ENCODE results near the gene PLEKHA6. TPM values are rescaled to one million over a fixed set of nuclear protein-coding genes. Genes with fewer than 3 reads are reported as not detected.

The PLEKHA6 gene
- total and polyA plus RNA-seq, 2 of the 4 experiments (the other 2 are of a cell fraction) = 8.2 to 19.9 TPM

Small RNAs within 50 kb of the gene (microRNA-seq; reads per million reads assigned to microRNA genes)
- gene AL606489.2 (ENCODE audit: insufficient read depth, insufficient read length) = not detected

Small RNAs within 50 kb of the gene (small RNA-seq; reads per million reads assigned to genes)
- gene AL606489.2 = 0 reads per million in 5 experiments

Other genes with a start within 250 kb of the PLEKHA6 start
- 24.7 and 26.0 TPM in 2 replicates for gene ETNK2, start 207.9 kb downstream of the PLEKHA6 start, total RNA-seq (2012; rRNA removed)
- 17.8 and 18.9 TPM in 2 replicates for gene ETNK2, start 207.9 kb downstream of the PLEKHA6 start, polyA plus RNA-seq (2012; rRNA removed)
- 0.28 and 0.54 TPM in 2 replicates for gene REN, start 193.6 kb downstream of the PLEKHA6 start, total RNA-seq (2012; rRNA removed)
- 1.1 and 1.2 TPM in 2 replicates for gene REN, start 193.6 kb downstream of the PLEKHA6 start, polyA plus RNA-seq (2012; rRNA removed)
- gene KISS1, start 163.4 kb downstream of the PLEKHA6 start, total RNA-seq (2012; rRNA removed) = 7.2 and 11.7 TPM in 2 replicates
- gene KISS1, start 163.4 kb downstream of the PLEKHA6 start, polyA plus RNA-seq (2012; rRNA removed) = 27.3 and 34.7 TPM in 2 replicates
- gene GOLT1A, start 145.9 kb downstream of the PLEKHA6 start, total RNA-seq (2012; rRNA removed) = not detected in 2 replicates
- 0.32 TPM in 1 of 2 replicates, not detected in the other for gene GOLT1A, start 145.9 kb downstream of the PLEKHA6 start, polyA plus RNA-seq (2012; rRNA removed)
- 14.9 and 20.3 TPM in 2 replicates for gene PPP1R15B, start 51.9 kb upstream of the PLEKHA6 start, total RNA-seq (2012; rRNA removed)
- gene PPP1R15B, start 51.9 kb upstream of the PLEKHA6 start, polyA plus RNA-seq (2012; rRNA removed) = 14.4 and 15.0 TPM in 2 replicates
- 1.1 and 2.8 TPM in 2 replicates for gene PIK3C2B, start 134.9 kb upstream of the PLEKHA6 start, total RNA-seq (2012; rRNA removed)
- gene PIK3C2B, start 134.9 kb upstream of the PLEKHA6 start, polyA plus RNA-seq (2012; rRNA removed) = 2.9 and 4.3 TPM in 2 replicates
- 19.2 and 20.1 TPM in 2 replicates for gene MDM4, start 156.5 kb upstream of the PLEKHA6 start, total RNA-seq (2012; rRNA removed)
- gene MDM4, start 156.5 kb upstream of the PLEKHA6 start, polyA plus RNA-seq (2012; rRNA removed) = 3.7 and 7.4 TPM in 2 replicates

All from IMR-90 (cell line).